Measurements from ENCODE around the gene ANKRD13D.
"Not testable (repeated sequence)": the region's sequence is repeated elsewhere in the genome, so short reads cannot be mapped to it uniquely, and the experiment has no call there.

ANKRD13D gene

DNA sequence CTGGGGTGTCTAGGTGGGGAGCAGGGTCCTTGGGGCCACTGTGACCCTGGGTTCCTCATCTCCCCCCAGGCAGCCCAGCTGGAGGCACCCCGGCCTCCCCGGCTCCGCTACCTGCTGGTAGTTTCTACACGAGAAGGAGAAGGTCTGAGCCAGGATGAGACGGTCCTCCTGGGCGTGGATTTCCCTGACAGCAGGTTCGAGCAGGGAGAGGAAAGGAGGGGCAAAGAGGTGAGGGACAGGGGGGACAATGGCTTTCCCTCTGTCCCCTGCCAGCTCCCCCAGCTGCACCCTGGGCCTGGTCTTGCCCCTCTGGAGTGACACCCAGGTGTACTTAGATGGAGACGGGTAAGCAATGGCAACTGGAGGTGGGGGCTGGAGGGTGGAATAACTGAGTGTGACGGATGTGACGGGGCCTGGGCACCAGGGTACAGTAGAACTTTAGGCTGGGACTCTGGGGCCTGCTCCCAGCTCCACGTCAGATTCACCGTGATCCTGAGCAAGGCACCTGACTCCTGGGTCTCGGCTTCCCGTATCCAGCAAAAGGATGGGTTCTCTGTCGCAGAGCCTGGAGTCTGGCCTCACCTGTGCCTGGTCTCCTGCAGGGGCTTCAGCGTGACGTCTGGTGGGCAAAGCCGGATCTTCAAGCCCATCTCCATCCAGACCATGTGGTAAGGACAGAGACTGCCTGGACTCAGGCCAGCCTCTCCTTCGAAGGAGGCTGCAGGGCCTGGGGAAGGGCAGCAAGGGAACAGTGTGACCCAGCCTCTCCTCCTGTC lies 17.9 kb downstream of the ANKRD13D start:
- no peak for DNase-seq

GRCh38 chr11:67307545-67308001 lies 18.5 kb downstream of the ANKRD13D start:
- DNase-seq = no peak

GRCh38 chr11:67308031-67308866 lies 19.1 kb downstream of the ANKRD13D start:
- no peak for DNase-seq

DNA sequence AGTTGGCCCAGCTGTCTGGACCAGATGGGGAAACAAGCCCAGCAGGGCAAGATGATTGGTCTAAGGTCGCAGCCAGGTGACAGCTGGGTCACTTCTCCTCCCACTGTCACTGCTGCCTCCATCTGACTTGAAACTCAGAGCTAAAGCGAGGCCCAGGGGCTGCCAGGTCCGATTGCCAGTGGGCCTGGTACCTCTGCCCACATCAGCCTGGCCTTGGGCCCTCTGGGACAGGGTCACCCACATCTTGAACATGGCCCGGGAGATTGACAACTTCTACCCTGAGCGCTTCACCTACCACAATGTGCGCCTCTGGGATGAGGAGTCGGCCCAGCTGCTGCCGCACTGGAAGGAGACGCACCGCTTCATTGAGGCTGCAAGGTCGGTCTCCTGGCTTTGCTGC lies 20.1 kb downstream of the ANKRD13D start:
- no peak for DNase-seq

GRCh38 chr11:67309661-67310061 lies 20.6 kb downstream of the ANKRD13D start:
- no peak for DNase-seq

DNA sequence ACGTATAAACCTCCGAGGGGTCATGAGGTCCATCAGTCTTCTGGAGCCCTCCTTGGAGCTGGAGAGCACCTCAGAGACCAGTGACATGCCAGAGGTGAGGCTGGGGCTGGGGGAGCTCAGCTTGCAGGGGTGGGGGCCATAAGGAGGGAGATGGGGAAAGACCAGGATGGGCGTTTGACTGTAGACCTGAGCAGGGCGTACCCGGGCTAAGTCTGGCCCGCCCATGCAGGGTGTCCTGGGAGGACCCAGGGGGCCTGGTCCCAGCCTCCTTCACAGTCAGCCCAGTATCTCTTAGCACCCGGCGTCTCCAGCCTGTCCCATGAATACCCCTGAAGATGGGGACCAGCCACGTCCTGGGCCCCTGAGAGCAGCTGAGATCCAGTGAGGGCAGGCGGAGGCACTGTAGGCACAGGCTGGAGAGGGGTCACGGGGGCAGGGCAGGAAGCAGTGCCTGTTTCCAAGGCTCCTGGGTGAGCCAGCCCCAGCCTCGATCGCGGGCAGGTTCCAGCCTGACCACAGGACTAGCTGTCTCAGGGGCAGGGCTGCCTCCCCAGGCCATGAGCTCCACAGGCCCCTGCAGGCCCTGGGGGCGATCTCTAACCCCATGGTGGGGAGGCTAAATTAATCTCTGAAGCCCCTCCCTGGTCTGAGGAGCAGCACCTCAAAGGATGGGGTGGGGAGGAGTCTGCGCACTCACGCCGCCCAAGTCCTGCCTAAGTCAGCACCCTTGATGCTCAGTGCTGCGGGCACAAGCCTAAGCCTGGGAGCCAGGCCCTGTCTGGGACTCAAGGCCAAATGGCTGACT lies 21.3 kb downstream of the ANKRD13D start:
- DNase-seq = no peak

GRCh38 chr11:67311051-67311555 lies 22.0 kb downstream of the ANKRD13D start:
- DNase-seq = no peak

- DNase-seq = no peak
These were observed 22.5 kb downstream of the ANKRD13D start for GRCh38 chr11:67311556-67312082.

GRCh38 chr11:67312187-67313021 lies 23.3 kb downstream of the ANKRD13D start:
- DNase-seq = no peak

DNA sequence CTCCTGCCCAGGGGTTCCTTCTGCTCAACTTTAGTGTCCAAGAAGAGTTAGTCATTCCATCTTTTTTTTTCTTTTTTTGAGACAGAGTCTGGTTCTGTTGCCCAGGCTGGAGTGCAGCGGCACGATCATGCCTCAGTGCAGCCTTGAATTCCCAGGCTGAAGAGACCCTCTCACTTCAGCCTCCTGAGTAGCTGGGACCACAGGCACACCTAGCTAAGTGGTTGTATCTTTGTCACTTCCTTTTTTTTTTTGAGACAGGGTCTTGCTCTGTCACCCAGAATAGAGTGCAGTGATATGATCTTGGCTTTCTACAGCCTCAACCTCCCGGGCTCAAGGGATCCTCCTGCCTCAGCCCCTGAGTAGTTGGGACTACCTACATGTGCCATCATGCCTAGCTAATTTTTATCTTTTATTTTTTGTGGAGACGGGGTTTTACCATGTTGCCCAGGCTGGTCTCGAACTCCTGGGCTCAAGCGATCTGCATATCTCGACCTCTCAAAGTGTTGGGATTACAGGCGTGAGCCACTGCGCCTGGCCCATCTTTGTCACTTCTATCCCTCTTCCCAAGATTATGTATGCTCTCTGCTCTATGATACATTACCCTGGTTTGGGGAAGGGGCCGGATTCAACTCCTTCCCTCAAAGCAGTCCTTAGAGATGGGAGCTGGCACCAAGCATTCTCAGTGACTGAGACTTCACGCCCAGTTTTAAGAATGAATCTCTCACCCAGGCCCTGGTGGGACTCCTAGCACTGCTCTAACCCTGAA lies 24.2 kb downstream of the ANKRD13D start:
- no peak for DNase-seq

- DNase-seq = no peak
These were observed 25.1 kb downstream of the ANKRD13D start for GRCh38 chr11:67314218-67314617.

- no peak for DNase-seq
These were observed 26.3 kb downstream of the ANKRD13D start for GRCh38 chr11:67315325-67315909.

DNA sequence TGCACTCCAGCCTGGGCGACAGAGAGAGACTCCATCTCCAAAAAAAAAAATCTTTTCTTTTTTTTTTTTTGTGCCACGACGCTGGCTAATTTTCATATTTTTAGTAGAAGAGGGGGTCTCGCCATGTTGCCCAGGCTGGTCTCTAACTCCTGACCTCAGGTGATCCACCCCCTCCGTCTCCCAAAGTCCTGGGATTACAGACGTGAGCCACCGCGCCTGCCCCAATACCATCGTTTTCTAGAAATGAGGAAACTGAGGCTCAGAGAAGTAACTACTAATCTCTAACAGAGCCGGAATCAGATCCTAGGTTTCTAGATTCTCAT lies 27.7 kb downstream of the ANKRD13D start:
- DNase-seq = no peak

DNA sequence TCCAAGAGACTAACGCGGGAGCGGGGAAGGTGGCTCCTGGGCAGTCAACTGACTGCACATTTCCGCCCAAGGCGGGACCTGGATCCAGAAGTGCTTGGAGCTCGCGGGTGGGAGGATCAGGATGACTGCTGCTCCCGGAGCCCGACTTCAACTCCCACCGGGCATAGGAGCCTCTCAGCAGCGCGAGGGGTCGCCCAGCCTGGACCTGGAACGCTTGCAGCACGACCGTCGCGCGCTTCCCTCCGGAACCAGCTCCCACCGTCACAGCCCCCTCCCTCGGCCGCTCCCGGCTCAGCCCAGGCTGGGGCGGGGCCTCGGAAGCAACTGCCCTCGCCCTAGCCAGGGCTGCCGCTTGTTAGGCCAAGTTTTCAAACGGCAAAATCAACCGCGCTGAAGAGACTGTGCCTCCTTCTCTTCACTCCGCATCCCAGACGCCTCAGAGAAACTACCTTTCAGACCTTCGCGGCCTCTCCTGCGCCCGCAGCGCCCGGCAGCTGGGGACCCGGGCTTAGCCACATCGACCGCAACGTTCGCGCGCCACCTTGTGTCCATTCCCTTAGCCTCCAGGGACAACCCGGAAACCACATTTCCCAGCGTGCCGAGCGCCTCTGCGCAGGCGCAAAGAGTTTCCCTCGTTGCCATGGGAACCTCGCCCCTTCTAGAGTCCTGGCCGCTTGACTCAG lies 28.2 kb downstream of the ANKRD13D start:
- DNase-seq = peak; percentile 95

DNA sequence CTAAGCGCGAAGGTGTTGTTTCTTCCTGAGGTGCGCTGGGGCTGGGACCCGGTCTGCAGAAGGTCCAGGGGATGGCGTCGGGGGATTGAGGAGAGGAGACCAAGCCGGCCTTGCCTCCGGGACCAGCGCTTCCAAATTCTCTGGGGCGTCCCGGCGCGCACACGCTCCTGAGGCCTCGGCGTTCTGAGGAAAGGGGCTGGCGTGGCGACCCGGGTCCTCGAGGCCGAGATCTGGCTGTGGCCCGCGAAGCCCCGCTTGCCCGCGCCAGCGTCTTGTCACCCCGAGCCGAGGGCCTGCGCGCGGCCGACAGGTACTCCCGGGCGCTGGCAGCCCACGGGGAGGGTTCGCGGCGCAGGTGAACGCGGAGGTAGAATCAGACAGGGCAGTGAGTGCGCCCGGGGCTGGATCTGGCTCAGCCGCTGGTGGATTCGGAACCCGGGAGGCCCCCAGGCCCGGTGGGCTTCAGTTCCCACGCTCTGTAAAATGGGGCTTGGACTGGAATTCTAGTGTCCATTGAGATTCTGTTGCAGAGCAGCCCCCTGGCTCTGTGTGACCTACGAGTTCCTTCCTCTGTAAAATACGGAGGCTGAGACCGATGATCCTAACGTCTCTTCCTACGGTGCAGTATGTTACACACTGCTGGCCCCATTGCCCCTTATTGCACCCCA lies 28.9 kb downstream of the ANKRD13D start:
- no peak for DNase-seq

DNA sequence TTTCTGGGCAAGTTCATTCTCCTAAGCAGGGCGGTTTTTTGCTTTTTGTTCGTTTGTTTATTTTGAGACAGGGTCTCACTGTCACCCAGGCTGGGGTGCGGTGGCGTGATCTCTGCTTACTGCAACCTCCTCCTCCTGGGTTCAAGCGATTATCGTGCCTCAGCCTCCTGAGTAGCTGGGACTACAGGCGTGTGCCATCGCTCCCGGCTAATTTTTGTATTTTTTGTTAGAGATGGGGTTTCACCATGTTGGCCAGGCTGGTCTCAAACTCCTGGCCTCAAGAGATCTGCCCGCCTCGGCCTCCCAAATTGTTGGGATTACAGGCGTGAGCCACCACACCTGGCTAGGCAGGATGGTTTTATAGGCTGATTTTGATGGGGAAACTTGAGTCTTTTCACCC lies 29.8 kb downstream of the ANKRD13D start:
- not testable (repeated sequence) for DNase-seq

DNA sequence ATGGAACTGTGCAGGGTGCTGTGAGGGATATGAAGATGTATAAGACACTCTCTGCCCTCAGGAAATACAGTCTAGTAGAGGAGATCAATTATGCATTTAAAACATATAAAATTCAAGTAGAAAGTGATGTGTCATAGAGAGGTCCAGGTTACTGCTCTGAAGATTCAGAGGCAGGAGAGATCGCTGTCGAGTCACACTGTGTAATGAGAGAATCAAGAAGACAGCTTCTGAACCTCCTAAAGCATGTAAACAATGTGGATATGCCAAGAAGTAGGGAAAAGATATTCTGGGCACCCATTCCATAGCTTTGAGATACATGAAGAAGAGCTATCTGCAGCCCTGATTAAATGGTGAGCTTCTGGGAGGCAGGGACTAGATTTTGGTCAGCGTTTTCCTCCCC lies 30.9 kb downstream of the ANKRD13D start:
- no peak for DNase-seq

DNA sequence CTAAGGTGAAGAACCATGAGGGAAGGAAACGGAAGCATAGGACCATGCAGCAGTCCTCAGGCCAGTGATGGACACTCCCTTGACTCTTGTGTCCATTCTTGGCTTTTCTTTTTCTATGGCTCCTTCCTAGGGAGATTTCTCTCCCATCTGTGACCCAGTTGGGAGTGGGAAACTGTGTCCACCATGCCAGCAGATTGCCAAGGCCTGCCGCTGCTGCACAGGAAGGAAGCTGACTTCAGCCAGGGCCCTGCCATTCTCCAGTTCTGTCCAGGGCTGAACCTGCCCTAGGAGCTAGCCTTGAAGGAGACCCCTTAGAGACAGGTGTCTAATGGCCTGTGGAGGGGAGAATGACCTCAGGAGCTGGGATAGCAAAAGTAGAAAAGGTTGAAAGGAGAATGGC lies 31.6 kb downstream of the ANKRD13D start:
- DNase-seq = no peak

DNA sequence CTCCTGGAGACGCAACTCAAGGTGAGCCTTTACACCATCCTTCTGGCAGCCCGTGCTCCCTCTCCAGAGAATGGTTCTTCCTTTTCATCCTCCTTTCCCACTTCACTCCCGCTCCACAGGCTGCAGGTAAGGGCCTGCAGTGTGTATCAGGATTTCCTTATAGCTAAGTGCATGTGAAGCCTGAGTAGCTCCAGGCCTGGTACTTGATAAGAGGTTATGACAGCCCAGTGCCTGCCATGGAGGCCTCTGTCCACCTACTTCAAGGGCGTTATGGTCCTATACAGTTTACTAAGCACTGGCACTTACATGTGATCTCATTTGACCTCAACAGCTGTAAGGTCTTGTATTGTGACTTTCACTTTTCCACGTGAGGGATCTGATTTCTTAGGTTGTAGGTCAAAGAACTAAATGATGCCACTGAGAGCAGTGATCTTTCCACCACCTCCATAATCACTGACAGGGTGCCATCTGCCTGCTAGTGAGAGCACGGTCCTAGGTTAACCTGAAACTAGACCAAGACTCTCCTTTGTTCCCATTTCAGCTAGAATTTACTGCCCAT lies 32.3 kb downstream of the ANKRD13D start:
- no peak for DNase-seq
